ENCODE results near the gene NBEA.

The NBEA gene

DNA sequence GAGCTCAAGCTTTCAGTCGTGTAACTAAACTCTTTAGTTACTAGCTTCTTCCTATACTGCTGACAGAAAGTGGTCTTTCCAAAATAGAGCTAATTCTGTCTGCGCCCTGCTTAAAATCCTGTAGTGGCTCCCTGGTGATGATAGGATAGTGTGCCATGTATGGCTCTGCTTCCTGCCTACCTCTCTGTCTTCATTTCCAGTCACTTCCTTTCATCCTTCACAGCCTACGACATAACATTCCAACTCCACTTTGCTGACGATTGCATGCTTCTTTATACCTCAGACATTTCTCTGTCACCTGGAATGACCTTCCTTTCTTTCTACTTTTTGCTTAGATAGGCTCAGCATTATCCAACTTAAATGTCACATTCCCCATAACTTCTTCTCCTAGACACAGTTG, 343.6 kb downstream of the NBEA start:
- DNase-seq (ENCODE audit: low spot score): no peak
- TF ChIP-seq, protein P1, sequence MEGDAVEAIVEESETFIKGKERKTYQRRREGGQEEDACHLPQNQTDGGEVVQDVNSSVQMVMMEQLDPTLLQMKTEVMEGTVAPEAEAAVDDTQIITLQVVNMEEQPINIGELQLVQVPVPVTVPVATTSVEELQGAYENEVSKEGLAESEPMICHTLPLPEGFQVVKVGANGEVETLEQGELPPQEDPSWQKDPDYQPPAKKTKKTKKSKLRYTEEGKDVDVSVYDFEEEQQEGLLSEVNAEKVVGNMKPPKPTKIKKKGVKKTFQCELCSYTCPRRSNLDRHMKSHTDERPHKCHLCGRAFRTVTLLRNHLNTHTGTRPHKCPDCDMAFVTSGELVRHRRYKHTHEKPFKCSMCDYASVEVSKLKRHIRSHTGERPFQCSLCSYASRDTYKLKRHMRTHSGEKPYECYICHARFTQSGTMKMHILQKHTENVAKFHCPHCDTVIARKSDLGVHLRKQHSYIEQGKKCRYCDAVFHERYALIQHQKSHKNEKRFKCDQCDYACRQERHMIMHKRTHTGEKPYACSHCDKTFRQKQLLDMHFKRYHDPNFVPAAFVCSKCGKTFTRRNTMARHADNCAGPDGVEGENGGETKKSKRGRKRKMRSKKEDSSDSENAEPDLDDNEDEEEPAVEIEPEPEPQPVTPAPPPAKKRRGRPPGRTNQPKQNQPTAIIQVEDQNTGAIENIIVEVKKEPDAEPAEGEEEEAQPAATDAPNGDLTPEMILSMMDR (IDR thresholded peaks at IDR 0.05; ENCODE audit: extremely low read depth, insufficient read depth, missing control alignments): no peak
- in situ Hi-C loops (cut with MboI; ENCODE audit: low pct_unique_long_range_greater_than_20kb, low sequenced_read_pairs, unreplicated experiment): no loop called here

- no peak for DNase-seq (ENCODE audit: low spot score)
- in situ Hi-C loops (cut with MboI; ENCODE audit: low pct_unique_long_range_greater_than_20kb, low sequenced_read_pairs, unreplicated experiment): no loop called here
- TF ChIP-seq, protein P1 (IDR thresholded peaks at IDR 0.05; ENCODE audit: extremely low read depth, insufficient read depth, missing control alignments): no peak
These were observed 350.3 kb downstream of the NBEA start for GRCh38 chr13:35292329-35292728.

DNA sequence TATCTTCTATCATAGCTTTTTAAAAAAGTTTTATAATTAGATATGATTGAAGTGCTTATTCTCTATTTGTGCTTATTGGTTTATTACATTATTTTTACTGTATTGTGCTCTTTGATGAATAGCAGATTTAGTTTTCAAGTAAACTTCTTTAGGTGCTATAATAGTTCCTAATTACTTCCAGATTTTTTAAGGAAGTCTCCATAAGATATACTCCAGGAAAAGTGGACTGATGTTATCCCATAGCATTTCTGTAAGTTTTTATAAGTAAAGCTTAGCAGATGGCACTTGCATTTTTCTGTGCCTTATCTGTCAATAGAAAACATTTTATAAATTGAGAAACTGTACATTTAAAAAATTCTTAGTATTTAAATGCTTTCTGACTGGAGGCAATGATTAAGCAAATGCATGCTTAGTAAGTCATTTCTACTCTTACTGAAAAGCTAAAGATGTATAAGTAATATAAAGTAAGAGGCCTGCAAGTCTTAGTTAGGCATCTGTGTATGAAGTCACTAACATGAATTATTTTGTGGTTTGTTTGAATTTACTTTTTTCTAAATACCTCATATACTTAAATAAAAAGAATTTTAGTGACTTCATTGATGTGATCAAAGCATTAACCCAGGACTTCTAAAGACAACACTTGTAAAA, 351.6 kb downstream of the NBEA start:
- DNase-seq (ENCODE audit: low spot score): no peak
- TF ChIP-seq, protein P1 (IDR thresholded peaks at IDR 0.05; ENCODE audit: extremely low read depth, insufficient read depth, missing control alignments): no peak
- in situ Hi-C loops (cut with MboI; ENCODE audit: low pct_unique_long_range_greater_than_20kb, low sequenced_read_pairs, unreplicated experiment): no loop called here

DNA sequence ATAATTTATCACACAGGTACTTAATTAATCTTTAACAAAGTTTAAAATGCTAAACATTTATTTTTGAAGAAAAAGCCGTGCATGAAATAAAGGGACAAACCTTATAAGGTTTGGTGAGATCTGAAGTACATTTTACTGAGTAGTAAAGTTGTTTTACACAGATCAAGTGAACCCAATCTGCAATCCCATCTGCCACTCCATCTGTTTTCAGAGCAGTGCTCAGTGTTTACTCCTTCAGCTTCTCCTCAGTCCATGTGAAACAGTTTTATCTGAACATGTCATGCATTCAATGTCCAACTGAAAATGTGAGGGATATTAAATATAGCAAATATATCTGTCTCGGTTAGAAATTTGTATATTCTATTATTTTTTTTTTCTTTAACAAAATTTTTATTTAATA, 367.6 kb downstream of the NBEA start:
- no peak for DNase-seq (ENCODE audit: low spot score)
- in situ Hi-C loops (cut with MboI; ENCODE audit: low pct_unique_long_range_greater_than_20kb, low sequenced_read_pairs, unreplicated experiment): no loop called here
- TF ChIP-seq, protein P1 (IDR thresholded peaks at IDR 0.05; ENCODE audit: extremely low read depth, insufficient read depth, missing control alignments): no peak

DNA sequence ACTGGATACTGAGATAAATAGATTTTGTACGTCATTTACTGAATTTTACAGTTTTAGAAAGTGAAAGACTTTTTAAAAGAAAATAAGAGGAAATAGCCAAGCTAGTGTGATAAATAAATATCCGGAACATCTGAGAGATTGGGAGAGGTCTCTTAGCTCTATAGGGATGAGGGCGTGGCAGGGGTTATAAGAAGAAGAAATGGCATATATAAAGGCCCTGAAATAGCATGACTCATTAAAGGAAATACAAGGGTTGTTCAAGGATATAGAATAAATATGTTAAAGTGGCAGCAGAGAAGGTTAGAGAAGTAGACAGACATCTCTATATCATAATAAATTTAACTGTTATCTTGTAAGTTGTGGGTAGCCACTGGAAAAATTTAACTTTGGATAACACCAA, 390.1 kb downstream of the NBEA start:
- TF ChIP-seq, protein P1 (IDR thresholded peaks at IDR 0.05; ENCODE audit: extremely low read depth, insufficient read depth, missing control alignments): no peak
- in situ Hi-C loops (cut with MboI; ENCODE audit: low pct_unique_long_range_greater_than_20kb, low sequenced_read_pairs, unreplicated experiment): no loop called here
- no peak for DNase-seq (ENCODE audit: low spot score)

- DNase-seq (ENCODE audit: low spot score): no peak
- in situ Hi-C loops (cut with MboI; ENCODE audit: low pct_unique_long_range_greater_than_20kb, low sequenced_read_pairs, unreplicated experiment): no loop called here
- TF ChIP-seq, protein P1 (IDR thresholded peaks at IDR 0.05; ENCODE audit: extremely low read depth, insufficient read depth, missing control alignments): no peak
These were observed 391.1 kb downstream of the NBEA start for GRCh38 chr13:35333157-35333556.
